Stimulated activated naive CD8-positive, alpha-beta T cell treated with anti-CD3 and anti-CD28 coated beads, Interleukin-15, Interleukin-2, amounts not matched to agents 100 U/mL and 50 U/mL, for 24 hours (primary cell): Measurements from ENCODE around the gene ACY1.
"Not testable (repeated sequence)": the region's sequence is repeated elsewhere in the genome, so short reads cannot be mapped to it uniquely, and the experiment has no call there.

Source experiments
- ATAC-seq: fragments of 150-1000 bp; cut with Tn5 transposase; one replicate; pipeline ENCODE4 v1.10.0; 2021
- DNase-seq: peaks from one replicate; pipeline ENCODE4 v3.0.0; 2021

Gene ACY1

GRCh38 chr3:51983578-51984268 lies 388 bp downstream of the ACY1 start:
- no peak for ATAC-seq

GRCh38 chr3:51984269-51984647 lies 923 bp downstream of the ACY1 start:
- no peak for ATAC-seq
- DNase-seq, result no peak

More at GRCh38 chr3:51983578-51984268, 388 bp downstream of the ACY1 start:
- no peak for DNase-seq

GRCh38 chr3:51985063-51985462 lies 1.7 kb downstream of the ACY1 start:
- no peak for ATAC-seq

GRCh38 chr3:51986010-51986947 lies 2.9 kb downstream of the ACY1 start:
- no peak for ATAC-seq
- no peak for DNase-seq

More at GRCh38 chr3:51985063-51985462, 1.7 kb downstream of the ACY1 start:
- no peak for DNase-seq

- DNase-seq, result no peak
- no peak for ATAC-seq
Observed at GRCh38 chr3:51987568-51987967, 4.2 kb downstream of the ACY1 start.

GRCh38 chr3:51988286-51989146 lies 5.2 kb downstream of the ACY1 start:
- ATAC-seq (no peak), DNase-seq (no peak)

- DNase-seq, ATAC-seq: not testable (repeated sequence)
Observed at GRCh38 chr3:51990501-51990971, 7.2 kb downstream of the ACY1 start.

GRCh38 chr3:51992017-51992682 lies 8.8 kb downstream of the ACY1 start:
- DNase-seq (no peak), ATAC-seq (no peak)

GRCh38 chr3:51993657-51994056 lies 10.3 kb downstream of the ACY1 start:
- DNase-seq, ATAC-seq: not testable (repeated sequence)

GRCh38 chr3:51994530-51994929 lies 11.2 kb downstream of the ACY1 start:
- no peak for DNase-seq
- ATAC-seq, result no peak

- DNase-seq (peak; percentile 91), ATAC-seq (peak; percentile 87)
Observed at GRCh38 chr3:51995346-51996163, 12.2 kb downstream of the ACY1 start, which contains the start of gene RPL29. Gene RPL29, minus strand, starts transcription at chr3:51995895. Its CDS starts 434 bp downstream, at chr3:51995461.

- DNase-seq, result no peak
- ATAC-seq, result no peak
Observed at GRCh38 chr3:51997172-51997571, 13.8 kb downstream of the ACY1 start.

- DNase-seq, result no peak
Observed at GRCh38 chr3:51997935-51998596, 14.7 kb downstream of the ACY1 start.

GRCh38 chr3:51998774-51999173 lies 15.4 kb downstream of the ACY1 start:
- DNase-seq (no peak), ATAC-seq (no peak)

More at GRCh38 chr3:51997935-51998596, 14.7 kb downstream of the ACY1 start:
- ATAC-seq, result no peak

- ATAC-seq (no peak), DNase-seq (no peak)
Observed at GRCh38 chr3:51999846-52000245, 16.5 kb downstream of the ACY1 start.

- DNase-seq, result peak; percentile 89
- peak; percentile 94 for ATAC-seq
Observed at GRCh38 chr3:52001443-52001974, 18.2 kb downstream of the ACY1 start.

GRCh38 chr3:52002748-52003147 lies 19.4 kb downstream of the ACY1 start:
- no peak for ATAC-seq
- no peak for DNase-seq

- DNase-seq (no peak), ATAC-seq (no peak)
Observed at GRCh38 chr3:52004163-52004787, 20.9 kb downstream of the ACY1 start.

- DNase-seq (no peak), ATAC-seq (no peak)
Observed at GRCh38 chr3:52004906-52005395, 21.6 kb downstream of the ACY1 start.
